ENCODE measurements around the gene MOBP. TPM values are rescaled to one million over a fixed set of nuclear protein-coding genes. Genes with fewer than 3 reads are reported as not detected.

MOBP gene
- total RNA-seq, 1 experiment from 2014 or later, result not detected

GRCh38 chr3:39497753-39498152 is 30.3 kb downstream of the MOBP start:
- intact Hi-C loops (cut with micrococcal nuclease), result loop anchor here (1.0 to 5.0 kb wide), 3 partner anchors 49 to 305 kb away; partner anchors contain the start of gene XIRP1
- ATAC-seq, result no peak
- no peaks in the 10 kb centered on the region for H3K36me3 ChIP-seq (ENCODE audit: control insufficient read depth in 1 of 2, insufficient read depth in 2 of 2, low read length in 2 of 2)

More at GRCh38 chr3:39497753-39498152, 30.3 kb downstream of the MOBP start:
- Histone ChIP-seq H3K27me3 (ENCODE audit: insufficient read depth, low read length) (peaks cover 27% of the 10 kb centered on the region), H3K9ac (ENCODE audit: low read length) (no peak overlapping the region), H3K4me1 (ENCODE audit: control insufficient read depth in 1 of 2, insufficient read depth in 2 of 2, low read length in 2 of 2) (peaks cover 0 to 11% of the 10 kb centered on the region in 2 experiments; a peak in 1 of 4 replicates), H3K9me2 (ENCODE audit: insufficient read depth) (no peaks in the 10 kb centered on the region), H3K4me3 (replicated peaks in 1 of 2; ENCODE audit: low read depth in 1 of 2, low read length in 2 of 2) (no peak overlapping the region), H3K9me3 (ENCODE audit: control insufficient read depth in 1 of 2, insufficient read depth in 1 of 2, low read depth in 1 of 2, low read length in 2 of 2) (no peaks in the 10 kb centered on the region), H3K4me2 (ENCODE audit: low read length) (peak overlapping the region; percentile 64), H3K27ac (ENCODE audit: low read depth, low read length) (no peak overlapping the region), H3K79me2 (ENCODE audit: insufficient read depth, low read length) (no peaks in the 10 kb centered on the region), H4K20me1 (ENCODE audit: insufficient read depth) (no peaks in the 10 kb centered on the region), H2AFZ (ENCODE audit: low read depth, low read length, poor library complexity, severe bottlenecking) (peak overlapping the region; percentile 99)
- no peak for DNase-seq (ENCODE audit: low read depth, low spot score)
- BruUV-seq (replicated peaks), result no TSS peak
- CTCF ChIA-PET, result interaction anchor here (0.7 to 3.1 kb wide), 12 partner anchors 8 to 230 kb away, joined by 3 to 37 read pairs (median 5); partner anchors contain the start of gene RPSA
- POLR2A ChIA-PET, result interaction anchor here (1.2 kb wide), 1 partner anchor 8 kb away, joined by 3 read pairs; no protein-coding TSS in a partner anchor
- TF ChIP-seq ZNF274 (IDR thresholded peaks at IDR 0.05; ENCODE audit: low read depth, low read length), result no peak
- TF ChIP-seq YY1 (IDR thresholded peaks at IDR 0.05; ENCODE audit: extremely low read depth, insufficient replicate concordance, low read depth, low read length), result no peak
- TF ChIP-seq EZH2phosphoT487 (IDR thresholded peaks at IDR 0.05; ENCODE audit: borderline replicate concordance), result no peak
- no peak for TF ChIP-seq FOSL1 (IDR thresholded peaks at IDR 0.05; ENCODE audit: low read depth)
- no peak for TF ChIP-seq SIN3A (IDR thresholded peaks at IDR 0.05; ENCODE audit: low read depth)
- no peak for TF ChIP-seq SRF (IDR thresholded peaks at IDR 0.05; ENCODE audit: low read depth)
- TF ChIP-seq SP1 (IDR thresholded peaks at IDR 0.05; ENCODE audit: low read depth), result no peak
- no peak for TF ChIP-seq RAD21 (IDR thresholded peaks at IDR 0.05; ENCODE audit: low read depth)
- no peak for TF ChIP-seq ZFX (IDR thresholded peaks at IDR 0.05)
- TF ChIP-seq ZBTB33 (IDR thresholded peaks at IDR 0.05; ENCODE audit: extremely low read depth, insufficient replicate concordance, low read length), result no peak
- no peak for TF ChIP-seq ATF3 (IDR thresholded peaks at IDR 0.05)
- TF ChIP-seq EGR1 (IDR thresholded peaks at IDR 0.05; ENCODE audit: low read depth), result no peak
- RAD21 ChIA-PET (ENCODE audit: low non-redundant PET in 1 of 2, low total read pairs in 2 of 2, uncharacterized antibody in 2 of 2, unreplicated experiment in 2 of 2), result interaction anchor here (1.4 to 1.5 kb wide), 2 partner anchors 51 to 82 kb away, joined by 3 to 5 read pairs; no protein-coding TSS in a partner anchor
